ENCODE data around the gene P2RY12.

P2RY12 gene

DNA sequence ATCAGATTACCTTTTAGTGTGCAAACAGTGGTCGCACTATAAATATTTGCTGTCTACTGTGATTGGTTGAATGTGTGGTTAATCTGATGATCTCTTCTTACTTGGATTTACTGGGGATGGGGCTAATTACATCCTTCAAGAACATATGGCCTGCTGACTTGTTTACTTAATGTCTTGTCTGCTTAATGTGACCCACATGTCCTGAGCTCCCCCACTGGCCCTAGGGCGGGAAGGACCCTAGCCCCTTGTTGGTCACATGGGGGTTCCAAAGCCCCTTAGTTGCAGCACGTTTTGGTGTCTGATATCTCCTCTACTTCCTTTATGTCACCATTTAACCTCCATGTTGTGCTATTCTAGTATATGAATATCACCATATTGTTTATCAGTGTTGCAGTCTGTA lies 17.8 kb upstream of the P2RY12 start:
- Histone ChIP-seq H3K14ac (ENCODE audit: low read length in 2 of 2) (no peak overlapping the region), H3K23ac (ENCODE audit: low read length in 2 of 2) (no peak overlapping the region), H2BK12ac (ENCODE audit: low read length in 2 of 2) (peak overlapping the region in 1 of 2 experiments; percentile 83), H3K4me2 (ENCODE audit: low read length, poor library complexity, severe bottlenecking) (no peak overlapping the region), H2BK15ac (ENCODE audit: low read depth, poor library complexity, severe bottlenecking) (no peak overlapping the region), H2BK5ac (ENCODE audit: low read depth, low read length, poor library complexity, severe bottlenecking) (no peak overlapping the region), H2AK5ac (ENCODE audit: low read length, severe bottlenecking) (peak overlapping the region; percentile 84), H3K18ac (ENCODE audit: low read depth in 1 of 2, low read length in 2 of 2) (no peak overlapping the region), H3K79me1 (replicated peaks; ENCODE audit: low read length, poor library complexity, severe bottlenecking) (no peaks in the 10 kb centered on the region), H3K36me3 (ENCODE audit: control insufficient read depth in 1 of 2, insufficient read depth in 2 of 2, low read depth in 1 of 2, low read length in 2 of 2) (no peaks in the 10 kb centered on the region), H3K27me3 (ENCODE audit: control insufficient read depth in 1 of 2, insufficient read depth in 1 of 2, low read length in 2 of 2) (no peaks in the 10 kb centered on the region), H3K9me3 (ENCODE audit: control insufficient read depth, low read length) (no peaks in the 10 kb centered on the region), H3K9ac (ENCODE audit: low read length) (no peak overlapping the region), H3K4ac (ENCODE audit: low read depth in 1 of 2, low read length in 2 of 2) (peak overlapping the region in 1 of 2 experiments; percentile 67), H4K91ac (ENCODE audit: low read length) (no peak overlapping the region), H2AFZ (ENCODE audit: low read depth, low read length) (no peak overlapping the region), H4K8ac (ENCODE audit: low read length) (peak overlapping the region; percentile 27), H2BK120ac (ENCODE audit: low read depth, low read length) (no peak overlapping the region), H3K27ac (ENCODE audit: low read length, poor library complexity, severe bottlenecking) (no peak overlapping the region), H3K4me1 (ENCODE audit: control insufficient read depth, insufficient read depth, low read depth, low read length) (no peaks in the 10 kb centered on the region), H3K4me3 (ENCODE audit: insufficient read depth in 1 of 2, low read depth in 1 of 2, low read length in 2 of 2) (no peak overlapping the region)
- 78% methylated on average over 3 of the region's 3 CpGs for WGBS
- no peak for DNase-seq

DNA sequence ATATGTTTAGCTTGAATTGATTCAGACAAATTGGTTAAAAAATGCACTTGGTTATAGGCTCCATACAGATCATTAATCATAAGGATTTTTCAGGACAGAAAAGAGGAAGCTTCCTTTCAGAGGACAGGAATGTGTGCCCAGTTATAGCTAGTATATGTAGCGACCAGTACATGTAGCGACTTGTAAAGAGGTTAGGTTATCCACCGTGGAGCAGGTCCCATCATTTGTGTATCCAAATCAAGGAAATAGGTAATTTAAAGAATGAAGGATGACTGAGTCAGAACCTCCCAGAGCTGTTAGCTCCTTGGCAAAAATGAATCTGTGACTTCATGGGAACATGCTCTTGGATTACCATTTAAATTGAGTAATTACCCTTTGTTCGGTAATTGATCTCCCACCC lies 15.8 kb upstream of the P2RY12 start:
- H2AK5ac ChIP-seq (ENCODE audit: low read length, severe bottlenecking) = no peak overlapping the region
- H2BK12ac ChIP-seq (ENCODE audit: low read length in 2 of 2) = no peak overlapping the region
- H3K27me3 ChIP-seq (ENCODE audit: control insufficient read depth in 1 of 2, insufficient read depth in 1 of 2, low read length in 2 of 2) = no peaks in the 10 kb centered on the region
- 89% methylated on average over 3 of the region's 4 CpGs for WGBS
- no peaks in the 10 kb centered on the region for H3K9me3 ChIP-seq (ENCODE audit: control insufficient read depth, low read length)
- H2BK120ac ChIP-seq (ENCODE audit: low read depth, low read length) = no peak overlapping the region
- no peak overlapping the region for H3K4me2 ChIP-seq (ENCODE audit: low read length, poor library complexity, severe bottlenecking)
- no peaks in the 10 kb centered on the region for H3K4me1 ChIP-seq (ENCODE audit: control insufficient read depth, insufficient read depth, low read depth, low read length)
- H4K91ac ChIP-seq (ENCODE audit: low read length) = no peak overlapping the region
- no peak for DNase-seq
- H3K9ac ChIP-seq (ENCODE audit: low read length) = no peak overlapping the region
- no peak overlapping the region for H3K14ac ChIP-seq (ENCODE audit: low read length in 2 of 2)
- no peaks in the 10 kb centered on the region for H3K79me1 ChIP-seq (replicated peaks; ENCODE audit: low read length, poor library complexity, severe bottlenecking)
- H2BK5ac ChIP-seq (ENCODE audit: low read depth, low read length, poor library complexity, severe bottlenecking) = no peak overlapping the region
- H3K27ac ChIP-seq (ENCODE audit: low read length, poor library complexity, severe bottlenecking) = no peak overlapping the region
- no peak overlapping the region for H3K18ac ChIP-seq (ENCODE audit: low read depth in 1 of 2, low read length in 2 of 2)
- no peak overlapping the region for H4K8ac ChIP-seq (ENCODE audit: low read length)
- no peak overlapping the region for H2AFZ ChIP-seq (ENCODE audit: low read depth, low read length)
- H3K36me3 ChIP-seq (ENCODE audit: control insufficient read depth in 1 of 2, insufficient read depth in 2 of 2, low read depth in 1 of 2, low read length in 2 of 2) = no peaks in the 10 kb centered on the region
- H2BK15ac ChIP-seq (ENCODE audit: low read depth, poor library complexity, severe bottlenecking) = no peak overlapping the region
- no peak overlapping the region for H3K4me3 ChIP-seq (ENCODE audit: insufficient read depth in 1 of 2, low read depth in 1 of 2, low read length in 2 of 2)
- no peak overlapping the region for H3K4ac ChIP-seq (ENCODE audit: low read depth in 1 of 2, low read length in 2 of 2)
- H3K23ac ChIP-seq (ENCODE audit: low read length in 2 of 2) = no peak overlapping the region

DNA sequence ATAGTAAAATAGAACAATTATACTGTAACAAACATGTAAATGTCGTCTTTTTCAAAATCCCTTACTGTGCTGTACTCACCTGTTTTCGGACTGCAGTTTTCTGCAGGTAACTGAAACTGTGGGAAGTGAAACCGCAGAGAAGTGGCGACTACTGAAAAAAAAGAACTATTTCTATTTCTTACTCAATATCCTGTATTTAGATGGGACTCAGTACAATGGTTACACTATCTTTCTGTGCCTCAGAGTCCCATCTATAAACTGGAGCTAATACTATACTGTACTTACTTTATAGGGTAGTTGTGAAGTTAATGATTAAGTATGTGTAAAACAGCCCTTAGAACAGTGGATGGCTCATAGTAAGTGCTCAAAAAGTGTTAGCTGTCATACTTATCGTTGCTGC lies 14.3 kb upstream of the P2RY12 start:
- Histone ChIP-seq H2AK5ac (ENCODE audit: low read length, severe bottlenecking) (no peak overlapping the region), H4K91ac (ENCODE audit: low read length) (no peak overlapping the region), H2BK15ac (ENCODE audit: low read depth, poor library complexity, severe bottlenecking) (no peak overlapping the region), H2BK12ac (ENCODE audit: low read length in 2 of 2) (no peak overlapping the region), H3K79me1 (replicated peaks; ENCODE audit: low read length, poor library complexity, severe bottlenecking) (no peaks in the 10 kb centered on the region), H3K23ac (ENCODE audit: low read length in 2 of 2) (no peak overlapping the region), H2AFZ (ENCODE audit: low read depth, low read length) (no peak overlapping the region), H3K14ac (ENCODE audit: low read length in 2 of 2) (no peak overlapping the region), H3K27me3 (ENCODE audit: control insufficient read depth in 1 of 2, insufficient read depth in 1 of 2, low read length in 2 of 2) (no peaks in the 10 kb centered on the region), H3K4me2 (ENCODE audit: low read length, poor library complexity, severe bottlenecking) (no peak overlapping the region), H3K18ac (ENCODE audit: low read depth in 1 of 2, low read length in 2 of 2) (no peak overlapping the region), H4K8ac (ENCODE audit: low read length) (no peak overlapping the region), H3K4me1 (ENCODE audit: control insufficient read depth, insufficient read depth, low read depth, low read length) (no peaks in the 10 kb centered on the region), H3K27ac (ENCODE audit: low read length, poor library complexity, severe bottlenecking) (no peak overlapping the region), H3K36me3 (ENCODE audit: control insufficient read depth in 1 of 2, insufficient read depth in 2 of 2, low read depth in 1 of 2, low read length in 2 of 2) (no peaks in the 10 kb centered on the region), H2BK120ac (ENCODE audit: low read depth, low read length) (no peak overlapping the region), H3K9me3 (ENCODE audit: control insufficient read depth, low read length) (no peaks in the 10 kb centered on the region), H3K9ac (ENCODE audit: low read length) (no peak overlapping the region), H3K4ac (ENCODE audit: low read depth in 1 of 2, low read length in 2 of 2) (no peak overlapping the region), H3K4me3 (ENCODE audit: insufficient read depth in 1 of 2, low read depth in 1 of 2, low read length in 2 of 2) (no peak overlapping the region), H2BK5ac (ENCODE audit: low read depth, low read length, poor library complexity, severe bottlenecking) (no peak overlapping the region)
- no peak for DNase-seq
- 100% methylated on average over 2 of the region's 5 CpGs for WGBS

DNA sequence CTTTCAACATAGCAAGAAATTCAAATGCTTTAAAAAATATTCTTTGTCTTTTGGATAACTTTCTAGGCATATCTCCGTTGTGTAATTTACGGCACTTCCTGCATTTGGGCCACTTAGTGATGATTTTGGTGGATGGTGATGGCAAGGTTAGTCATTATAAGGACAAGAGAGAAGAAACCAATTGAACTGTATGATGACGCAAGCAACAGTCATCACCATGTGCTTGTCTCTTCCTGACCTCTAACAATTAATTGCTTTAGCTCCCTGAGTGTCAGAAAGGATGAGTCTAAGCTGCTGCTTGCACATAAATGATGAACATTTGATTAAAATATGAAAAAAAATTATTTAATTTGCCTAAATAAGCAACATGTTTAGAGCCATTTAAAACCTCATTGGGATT lies 11.3 kb upstream of the P2RY12 start:
- Histone ChIP-seq H2BK15ac (ENCODE audit: low read depth, poor library complexity, severe bottlenecking) (no peak overlapping the region), H3K9ac (ENCODE audit: low read length) (no peak overlapping the region), H3K4me2 (ENCODE audit: low read length, poor library complexity, severe bottlenecking) (no peak overlapping the region), H3K4ac (ENCODE audit: low read depth in 1 of 2, low read length in 2 of 2) (no peak overlapping the region), H3K9me3 (ENCODE audit: control insufficient read depth, low read length) (no peaks in the 10 kb centered on the region), H3K27me3 (ENCODE audit: control insufficient read depth in 1 of 2, insufficient read depth in 1 of 2, low read length in 2 of 2) (no peaks in the 10 kb centered on the region), H4K91ac (ENCODE audit: low read length) (no peak overlapping the region), H3K79me1 (replicated peaks; ENCODE audit: low read length, poor library complexity, severe bottlenecking) (no peaks in the 10 kb centered on the region), H3K18ac (ENCODE audit: low read depth in 1 of 2, low read length in 2 of 2) (no peak overlapping the region), H2BK120ac (ENCODE audit: low read depth, low read length) (no peak overlapping the region), H2BK12ac (ENCODE audit: low read length in 2 of 2) (no peak overlapping the region), H2AFZ (ENCODE audit: low read depth, low read length) (no peak overlapping the region), H3K23ac (ENCODE audit: low read length in 2 of 2) (no peak overlapping the region), H2AK5ac (ENCODE audit: low read length, severe bottlenecking) (no peak overlapping the region), H3K4me3 (ENCODE audit: insufficient read depth in 1 of 2, low read depth in 1 of 2, low read length in 2 of 2) (no peak overlapping the region), H3K4me1 (ENCODE audit: control insufficient read depth, insufficient read depth, low read depth, low read length) (no peaks in the 10 kb centered on the region), H3K14ac (ENCODE audit: low read length in 2 of 2) (no peak overlapping the region), H3K27ac (ENCODE audit: low read length, poor library complexity, severe bottlenecking) (no peak overlapping the region), H4K8ac (ENCODE audit: low read length) (no peak overlapping the region), H2BK5ac (ENCODE audit: low read depth, low read length, poor library complexity, severe bottlenecking) (no peak overlapping the region), H3K36me3 (ENCODE audit: control insufficient read depth in 1 of 2, insufficient read depth in 2 of 2, low read depth in 1 of 2, low read length in 2 of 2) (no peaks in the 10 kb centered on the region)
- DNase-seq = peak; percentile 82
- WGBS = 31% methylated on average over 2 of the region's 3 CpGs
